K562 (cell line): Measurements from ENCODE around the gene ERP27.

Source experiments
- CTCF ChIP-seq, 3 experiments: IDR thresholded peaks in 2 of 3; conservative IDR thresholded peaks in 1 of 3; 2 replicates each; pipeline ENCODE4 v1.5.1; 2011 to 2012; ENCODE audit warnings: low read length in 3 of 3, mild to moderate bottlenecking in 3 of 3, control low read depth in 2 of 3, improper control_type of control experiment in 1 of 3, inconsistent platforms in 1 of 3, low read depth in 1 of 3, mixed read lengths in 1 of 3, moderate library complexity in 1 of 3; ENCODE audit not compliant: insufficient read depth in 2 of 3
- NFXL1 ChIP-seq: fragments of 450-650 bp; formaldehyde crosslinking; IDR thresholded peaks from 2 replicates; pipeline ENCODE4 v1.4.0; 2021; ENCODE audit warnings: mild to moderate bottlenecking
- NFYB ChIP-seq: IDR thresholded peaks from 2 replicates; pipeline ENCODE4 v1.6.1; 2011; ENCODE audit warnings: mild to moderate bottlenecking, moderate library complexity; ENCODE audit not compliant: insufficient read length; ENCODE audit errors: extremely low read depth
- ZBTB43 ChIP-seq: sonication (generic); formaldehyde crosslinking; IDR thresholded peaks from 2 replicates; pipeline ENCODE4 v1.8.0; 2023; ENCODE audit warnings: mild to moderate bottlenecking, missing genetic modification reagents
- ZNF277 ChIP-seq: fragments of 250-450 bp; sonication (Bioruptor Pico); IDR thresholded peaks from 2 replicates; pipeline ENCODE4 v1.8.0; 2022; ENCODE audit warnings: inconsistent platforms, mild to moderate bottlenecking, moderate library complexity, borderline replicate concordance
- ZNF589 ChIP-seq: fragments of 200-800 bp; sonication (Bioruptor generic); IDR thresholded peaks from 2 replicates; pipeline ENCODE4 v1.6.1; 2016; ENCODE audit warnings: low read depth, missing genetic modification characterization, missing compliant biosample characterization

GRCh38 chr12:14968478-14968877 is 30.1 kb upstream of the ERP27 start:
- no peak for TF ChIP-seq ZBTB43 (CRISPR knock-in tag)
- TF ChIP-seq CTCF (IDR thresholded peaks at IDR 0.05 in 2 of 3, conservative IDR thresholded peaks at IDR 0.05 in 1 of 3; ENCODE audit: insufficient read depth in 2 of 3, low read depth in 1 of 3, low read length in 3 of 3): no peak
- no peak for TF ChIP-seq ZNF277
- no peak for TF ChIP-seq NFXL1 (CRISPR knock-in tag)
- TF ChIP-seq ZNF589 (CRISPR knock-in tag): no peak
- no peak for TF ChIP-seq NFYB
